HG02885 (cell line): ENCODE measurements around the gene ARSK.
"Not testable (repeated sequence)": the region's sequence is repeated elsewhere in the genome, so short reads cannot be mapped to it uniquely, and the experiment has no call there.

Experiments used
- ATAC-seq: cut with Tn5 transposase; IDR thresholded peaks from one replicate; pipeline ENCODE4 v1.9.1; 2021; ENCODE audit warnings: mild to moderate bottlenecking; ENCODE audit not compliant: unreplicated experiment, poor library complexity

The ARSK gene

GRCh38 chr5:95644351-95645042 is 89.6 kb downstream of the ARSK start:
- ATAC-seq: peak; percentile 41

GRCh38 chr5:95646226-95646568 is 91.3 kb downstream of the ARSK start:
- not testable (repeated sequence) for ATAC-seq

- peak; percentile 94 for ATAC-seq
Measured at GRCh38 chr5:95646569-95647431, 91.9 kb downstream of the ARSK start, which contains the start of gene RFESD. Gene RFESD (plus strand): TSS chr5:95646777. CDS start chr5:95652272, 5,495 bp downstream.

GRCh38 chr5:95647886-95648860 is 93.3 kb downstream of the ARSK start:
- peak; percentile 15 for ATAC-seq

GRCh38 chr5:95649274-95649673 is 94.4 kb downstream of the ARSK start:
- no peak for ATAC-seq

GRCh38 chr5:95649842-95650620 is 95.1 kb downstream of the ARSK start:
- no peak for ATAC-seq

GRCh38 chr5:95652849-95653248 is 97.9 kb downstream of the ARSK start:
- no peak for ATAC-seq

GRCh38 chr5:95654196-95654595 is 99.3 kb downstream of the ARSK start:
- no peak for ATAC-seq
